SH-SY5Y (cell line): ENCODE data around the gene LPAR2.

Source experiments
- GATA2 ChIP-seq: IDR thresholded peaks from 2 replicates; pipeline ENCODE4 v1.6.1; 2011; ENCODE audit warnings: mild to moderate bottlenecking, low read depth, low read length
- GATA3 ChIP-seq: IDR thresholded peaks from 2 replicates; pipeline ENCODE4 v1.6.1; 2011; ENCODE audit warnings: low read depth, mild to moderate bottlenecking, low read length, moderate library complexity

GRCh38 chr19:19582471-19582870 lies 45.5 kb downstream of the LPAR2 start:
- no peak for TF ChIP-seq GATA2
- no peak for TF ChIP-seq GATA3
